GM18951 (cell line): ENCODE results near the gene MARCO.

Experiments used
- POLR2A ChIP-seq: IDR thresholded peaks from 4 replicates; pipeline ENCODE4 v1.6.1; 2011; ENCODE audit warnings: mild to moderate bottlenecking; ENCODE audit not compliant: insufficient read length, insufficient read depth; ENCODE audit errors: extremely low read depth
- in situ Hi-C: fragments of 300-500 bp; cut with MboI; formaldehyde crosslinking; loops from one replicate; pipeline ENCODE4 v1.12.0; 2022; ENCODE audit warnings: low sequenced_read_pairs, mixed read lengths, inconsistent platforms; ENCODE audit not compliant: unreplicated experiment

Gene MARCO

GRCh38 chr2:118971245-118972122 is 29.5 kb downstream of the MARCO start:
- no peak for TF ChIP-seq POLR2A
- in situ Hi-C loops, result no loop called here

- no peak for TF ChIP-seq POLR2A
- in situ Hi-C loops, result no loop called here
These were observed 31.6 kb downstream of the MARCO start for GRCh38 chr2:118973542-118973951.

GRCh38 chr2:118974103-118974993 is 32.4 kb downstream of the MARCO start:
- TF ChIP-seq POLR2A, result no peak
- in situ Hi-C loops, result no loop called here

DNA sequence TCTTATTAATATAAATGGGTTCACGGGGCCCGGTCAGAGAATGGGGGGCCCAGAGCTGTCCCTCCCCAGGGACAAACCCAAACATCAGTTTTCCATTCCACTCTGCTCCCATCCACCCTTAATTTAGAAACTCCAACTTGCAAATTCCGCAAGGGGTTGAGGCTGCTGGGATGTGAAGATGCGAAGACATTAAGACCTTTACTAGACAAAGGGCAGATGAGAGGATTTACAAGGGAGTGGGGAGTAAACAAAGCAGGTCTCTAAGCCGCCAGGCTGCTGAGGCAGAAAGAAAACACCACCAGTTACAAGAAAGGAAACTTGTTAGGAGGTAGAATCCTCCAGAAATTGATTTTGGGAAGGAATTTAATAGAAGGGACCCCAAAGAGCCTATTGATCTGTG is 33.1 kb downstream of the MARCO start:
- no peak for TF ChIP-seq POLR2A
- in situ Hi-C loops, result no loop called here

DNA sequence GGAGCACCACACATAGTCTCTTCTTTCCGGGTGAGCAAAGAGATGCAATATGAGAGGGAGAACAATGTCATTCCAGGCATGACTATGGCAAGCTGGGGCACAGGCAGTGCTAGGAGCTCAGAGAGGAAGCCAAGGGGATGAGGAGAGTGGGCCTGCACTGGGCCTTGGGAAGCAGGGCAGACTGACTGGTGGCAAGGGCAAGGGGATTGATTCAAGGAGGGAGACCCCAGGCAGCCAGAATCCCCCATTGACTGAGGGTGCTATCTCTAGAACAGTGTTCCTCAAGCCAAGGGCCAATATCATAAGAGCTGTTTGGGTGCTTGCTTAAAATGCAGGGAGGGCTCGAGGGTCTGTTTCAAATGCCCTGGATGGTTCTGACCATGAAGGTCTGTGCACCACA is 36.1 kb downstream of the MARCO start:
- TF ChIP-seq POLR2A, result no peak
- in situ Hi-C loops, result no loop called here

GRCh38 chr2:118979152-118979861 is 37.3 kb downstream of the MARCO start:
- in situ Hi-C loops, result no loop called here
- TF ChIP-seq POLR2A, result no peak

GRCh38 chr2:118980022-118980421 is 38.0 kb downstream of the MARCO start:
- in situ Hi-C loops, result no loop called here
- no peak for TF ChIP-seq POLR2A

DNA sequence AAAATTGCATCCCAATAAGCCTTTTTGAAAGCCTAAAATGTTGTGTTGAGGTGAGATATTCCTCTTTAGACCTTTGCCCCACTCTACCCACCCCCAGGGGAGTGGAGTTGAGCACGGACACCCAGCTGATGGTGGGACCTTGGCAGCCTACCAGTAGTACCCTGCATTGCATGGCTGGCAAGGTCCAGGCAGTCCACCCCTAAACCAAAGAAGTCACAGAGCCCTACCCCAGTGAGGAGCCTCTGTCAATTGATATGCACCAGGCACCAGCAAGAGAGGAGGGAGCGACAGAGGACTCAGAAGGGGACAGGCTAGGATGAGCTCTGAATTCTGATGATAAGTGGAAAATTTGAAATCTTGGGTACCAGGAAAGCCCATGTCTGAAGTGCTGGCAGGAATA is 38.6 kb downstream of the MARCO start:
- no peak for TF ChIP-seq POLR2A

GRCh38 chr2:118981632-118982031 is 39.6 kb downstream of the MARCO start:
- no peak for TF ChIP-seq POLR2A
- in situ Hi-C loops, result no loop called here

More for the DNA sequence above, 38.6 kb downstream of the MARCO start:
- in situ Hi-C loops, result no loop called here

- no peak for TF ChIP-seq POLR2A
- in situ Hi-C loops, result no loop called here
These were observed 40.0 kb downstream of the MARCO start for GRCh38 chr2:118982039-118982438.

DNA sequence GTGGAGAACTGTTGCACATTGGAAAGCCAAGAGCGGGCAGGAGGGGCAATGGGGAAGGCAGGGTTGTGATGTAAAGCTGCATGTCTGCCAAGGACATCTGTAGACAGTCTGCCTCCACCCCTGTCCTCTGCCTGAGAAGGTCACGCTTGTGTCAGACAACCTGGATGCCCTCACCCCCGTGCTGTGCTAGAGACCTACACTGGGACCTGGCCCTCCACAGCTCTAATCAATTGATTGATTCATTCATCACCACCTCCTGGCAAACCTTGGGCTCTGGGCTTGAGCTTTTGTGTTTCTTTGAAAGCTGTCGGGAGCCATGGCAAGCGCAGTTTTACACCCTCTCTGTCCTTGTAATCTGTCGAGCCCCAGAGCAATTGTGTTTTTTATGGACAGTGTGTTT is 41.1 kb downstream of the MARCO start:
- in situ Hi-C loops, result no loop called here
- TF ChIP-seq POLR2A, result no peak

DNA sequence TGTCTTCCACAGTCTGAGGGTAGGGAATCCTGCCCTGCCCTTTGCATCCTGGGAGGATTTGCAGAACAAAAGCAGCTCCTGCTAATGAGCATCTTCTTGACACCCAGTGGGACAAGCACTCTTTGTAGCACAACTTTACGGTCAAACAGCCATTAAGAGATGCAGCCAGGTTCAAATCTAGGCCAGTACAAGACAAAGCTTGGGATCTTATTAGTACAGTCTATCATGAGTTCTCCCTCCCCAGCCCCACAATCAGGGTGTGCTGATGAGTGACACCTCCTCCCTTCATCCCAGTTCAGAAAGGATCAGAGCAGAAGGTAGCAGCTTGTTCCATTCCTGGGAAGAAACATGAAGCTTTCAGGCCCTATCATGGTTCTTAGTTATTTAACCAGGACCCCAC is 41.9 kb downstream of the MARCO start:
- in situ Hi-C loops, result no loop called here
- TF ChIP-seq POLR2A, result no peak

DNA sequence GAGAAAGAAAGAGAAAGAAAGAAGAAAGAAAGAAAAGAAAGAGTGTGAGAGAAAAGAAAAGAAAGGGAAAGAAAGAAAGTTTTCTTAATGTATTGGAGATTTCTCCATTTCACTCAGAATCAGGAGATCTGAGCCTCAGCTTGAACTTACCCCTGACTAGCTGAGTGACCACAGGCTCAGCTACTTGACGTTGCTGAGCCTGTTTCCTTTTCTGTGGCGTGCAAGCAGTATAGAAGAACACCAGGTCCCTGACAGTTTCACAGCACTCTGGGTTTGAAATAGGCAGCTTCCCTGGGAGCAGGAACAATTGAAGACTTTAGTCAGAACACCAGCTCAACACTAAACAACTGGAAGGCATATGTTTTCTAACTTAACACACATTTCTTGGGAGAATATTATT is 44.7 kb downstream of the MARCO start:
- TF ChIP-seq POLR2A, result no peak
- in situ Hi-C loops, result no loop called here

DNA sequence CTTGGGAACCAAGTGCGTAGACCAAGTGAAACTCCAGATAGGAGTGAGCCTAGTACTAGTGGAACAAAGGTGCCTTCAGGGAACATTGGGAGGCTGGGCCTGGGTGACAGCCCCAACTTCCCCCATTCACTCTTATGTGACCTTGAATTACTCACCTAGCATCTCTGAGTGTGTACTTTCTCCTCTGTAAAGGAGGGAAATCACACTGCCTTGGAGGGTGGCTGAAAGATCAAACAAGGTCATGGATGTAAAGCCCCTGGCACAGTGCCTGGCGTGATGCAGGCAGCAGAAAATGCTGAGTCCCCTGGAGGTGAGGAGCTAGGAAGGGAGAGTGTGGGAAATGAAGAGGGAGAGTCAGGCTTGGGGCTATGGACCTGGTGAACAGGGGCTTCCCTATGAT is 45.9 kb downstream of the MARCO start:
- in situ Hi-C loops, result no loop called here
- TF ChIP-seq POLR2A, result no peak

DNA sequence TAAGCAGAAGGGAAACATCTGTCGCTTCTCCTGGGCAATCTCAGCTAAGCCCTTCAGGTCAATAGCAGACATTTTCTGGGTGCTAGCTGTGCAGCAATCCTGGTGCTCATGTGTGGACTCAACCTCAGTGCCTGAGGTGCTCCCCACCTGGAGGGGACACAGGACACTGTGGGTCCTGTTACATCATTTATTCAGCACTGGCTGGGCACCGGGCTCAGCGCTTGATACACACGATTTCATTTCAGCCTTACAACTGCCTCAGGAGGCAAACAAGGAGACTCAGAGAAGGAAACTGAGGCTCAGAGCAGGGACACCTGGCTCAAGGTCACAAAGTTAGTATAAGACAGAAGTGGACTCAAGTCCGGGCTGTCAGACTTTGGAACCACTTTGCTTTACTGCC is 46.7 kb downstream of the MARCO start:
- no peak for TF ChIP-seq POLR2A
- in situ Hi-C loops, result no loop called here
